GM10266 (cell line): ENCODE data around the gene KSR1.

Experiments
- DNase-seq: peaks from one replicate; pipeline ENCODE4 v3.0.0; 2012; ENCODE audit errors: extremely low spot score
- TF ChIP-seq, protein P1 (sequence below): IDR thresholded peaks from 2 replicates; pipeline ENCODE4 v1.5.1; 2012; ENCODE audit warnings: mild to moderate bottlenecking, low read depth; ENCODE audit not compliant: control insufficient read depth, insufficient read depth; ENCODE audit errors: missing control alignments

The KSR1 gene

DNA sequence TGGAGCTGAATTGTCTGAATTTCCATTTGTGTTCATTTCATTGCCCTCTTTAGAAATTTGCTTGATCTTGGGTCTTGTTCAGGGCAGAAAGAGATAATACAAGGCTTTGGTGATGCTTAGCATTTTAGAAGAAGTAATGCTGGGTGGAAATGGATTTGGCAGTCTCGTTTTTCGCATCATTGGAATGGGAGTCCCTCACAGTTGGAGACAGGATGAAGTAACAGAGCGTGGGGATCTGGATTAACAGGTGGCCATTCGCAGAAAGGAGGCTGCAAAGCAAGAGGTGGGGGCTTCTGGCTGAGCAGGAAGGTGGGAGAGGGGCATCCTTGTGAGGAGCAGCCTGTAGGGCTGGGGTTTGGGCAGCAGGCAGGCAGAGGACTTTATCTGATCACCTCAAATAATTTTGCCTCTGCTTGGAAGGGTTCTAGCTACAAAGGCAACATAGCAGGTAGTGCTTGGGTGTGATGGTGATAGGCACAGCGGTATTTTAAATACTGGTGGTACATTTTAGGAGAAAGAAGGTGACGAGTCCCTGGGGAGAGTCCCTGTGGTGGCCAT lies 17.0 kb downstream of the KSR1 start:
- DNase-seq, result no peak
- TF ChIP-seq, protein P1, sequence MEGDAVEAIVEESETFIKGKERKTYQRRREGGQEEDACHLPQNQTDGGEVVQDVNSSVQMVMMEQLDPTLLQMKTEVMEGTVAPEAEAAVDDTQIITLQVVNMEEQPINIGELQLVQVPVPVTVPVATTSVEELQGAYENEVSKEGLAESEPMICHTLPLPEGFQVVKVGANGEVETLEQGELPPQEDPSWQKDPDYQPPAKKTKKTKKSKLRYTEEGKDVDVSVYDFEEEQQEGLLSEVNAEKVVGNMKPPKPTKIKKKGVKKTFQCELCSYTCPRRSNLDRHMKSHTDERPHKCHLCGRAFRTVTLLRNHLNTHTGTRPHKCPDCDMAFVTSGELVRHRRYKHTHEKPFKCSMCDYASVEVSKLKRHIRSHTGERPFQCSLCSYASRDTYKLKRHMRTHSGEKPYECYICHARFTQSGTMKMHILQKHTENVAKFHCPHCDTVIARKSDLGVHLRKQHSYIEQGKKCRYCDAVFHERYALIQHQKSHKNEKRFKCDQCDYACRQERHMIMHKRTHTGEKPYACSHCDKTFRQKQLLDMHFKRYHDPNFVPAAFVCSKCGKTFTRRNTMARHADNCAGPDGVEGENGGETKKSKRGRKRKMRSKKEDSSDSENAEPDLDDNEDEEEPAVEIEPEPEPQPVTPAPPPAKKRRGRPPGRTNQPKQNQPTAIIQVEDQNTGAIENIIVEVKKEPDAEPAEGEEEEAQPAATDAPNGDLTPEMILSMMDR, result no peak

DNA sequence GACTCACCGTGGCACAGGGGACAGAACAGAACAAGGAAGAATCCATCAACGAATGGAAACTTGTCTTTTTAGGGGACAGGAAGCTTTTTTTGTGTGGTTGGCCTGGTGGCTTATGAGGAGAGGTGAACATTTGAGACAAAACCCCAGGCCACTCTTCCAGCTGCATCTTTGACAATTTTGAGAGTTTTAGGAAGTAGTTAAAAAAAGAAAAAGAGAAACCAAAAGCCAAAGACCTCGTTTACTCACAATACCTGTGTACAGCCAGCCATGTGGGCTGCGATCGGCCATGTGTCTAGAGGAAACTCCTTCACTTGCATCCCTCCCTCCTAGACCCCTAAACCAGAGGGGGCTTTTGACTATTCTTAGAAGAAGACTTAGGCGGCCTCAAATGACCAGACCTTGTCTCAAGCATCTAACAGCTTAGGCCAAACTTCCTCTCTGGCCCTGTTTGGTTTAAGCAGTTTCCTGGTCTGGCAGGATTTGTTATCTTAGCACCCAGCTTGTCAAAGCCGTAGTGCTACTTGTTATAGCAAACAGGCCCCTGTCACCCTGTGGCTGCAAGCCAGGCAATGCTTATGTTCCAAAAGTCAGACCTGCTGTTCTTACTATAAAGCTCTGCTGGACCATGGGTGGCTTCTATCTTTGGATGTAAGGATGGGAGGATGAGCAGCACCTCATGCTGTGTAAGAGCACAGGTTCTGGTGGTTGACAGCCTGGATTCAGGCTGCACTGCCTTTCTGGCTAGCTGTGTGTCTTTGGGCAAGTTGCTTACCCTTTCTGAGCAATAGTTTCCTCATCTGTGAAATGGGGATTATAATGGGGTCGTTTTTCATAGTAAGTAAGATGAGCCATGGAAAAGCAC lies 17.7 kb downstream of the KSR1 start:
- DNase-seq, result no peak
- TF ChIP-seq, protein P1, result no peak

DNA sequence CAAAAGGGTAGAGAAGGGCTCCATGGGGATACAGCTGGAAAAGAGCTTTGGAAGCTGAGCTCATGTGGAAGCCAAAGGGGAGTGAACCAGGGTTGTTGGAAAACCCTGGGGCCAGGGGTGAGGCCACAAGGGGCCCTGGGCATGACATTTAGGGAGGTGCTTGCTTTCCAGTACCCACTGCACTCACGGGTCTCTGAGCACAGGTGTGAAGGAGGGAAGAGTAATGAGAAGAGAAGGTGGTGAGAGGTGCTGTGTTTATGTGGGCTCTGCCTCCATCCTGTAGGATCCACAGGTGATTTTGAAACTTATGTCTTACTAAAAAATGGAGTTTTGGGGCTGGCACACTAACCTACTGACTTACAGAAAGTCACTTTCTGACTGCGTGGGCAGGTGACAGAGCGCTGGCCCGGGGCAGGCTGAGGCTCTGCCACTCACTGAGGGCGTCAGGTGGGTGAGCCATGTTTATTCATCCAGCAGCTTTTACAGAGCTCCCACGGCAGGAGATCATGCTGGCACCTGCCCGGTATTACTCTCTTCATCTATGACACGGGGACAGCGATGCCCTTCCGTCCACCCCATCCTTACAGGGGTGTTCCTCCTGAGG lies 18.9 kb downstream of the KSR1 start:
- TF ChIP-seq, protein P1, result no peak
- no peak for DNase-seq

DNA sequence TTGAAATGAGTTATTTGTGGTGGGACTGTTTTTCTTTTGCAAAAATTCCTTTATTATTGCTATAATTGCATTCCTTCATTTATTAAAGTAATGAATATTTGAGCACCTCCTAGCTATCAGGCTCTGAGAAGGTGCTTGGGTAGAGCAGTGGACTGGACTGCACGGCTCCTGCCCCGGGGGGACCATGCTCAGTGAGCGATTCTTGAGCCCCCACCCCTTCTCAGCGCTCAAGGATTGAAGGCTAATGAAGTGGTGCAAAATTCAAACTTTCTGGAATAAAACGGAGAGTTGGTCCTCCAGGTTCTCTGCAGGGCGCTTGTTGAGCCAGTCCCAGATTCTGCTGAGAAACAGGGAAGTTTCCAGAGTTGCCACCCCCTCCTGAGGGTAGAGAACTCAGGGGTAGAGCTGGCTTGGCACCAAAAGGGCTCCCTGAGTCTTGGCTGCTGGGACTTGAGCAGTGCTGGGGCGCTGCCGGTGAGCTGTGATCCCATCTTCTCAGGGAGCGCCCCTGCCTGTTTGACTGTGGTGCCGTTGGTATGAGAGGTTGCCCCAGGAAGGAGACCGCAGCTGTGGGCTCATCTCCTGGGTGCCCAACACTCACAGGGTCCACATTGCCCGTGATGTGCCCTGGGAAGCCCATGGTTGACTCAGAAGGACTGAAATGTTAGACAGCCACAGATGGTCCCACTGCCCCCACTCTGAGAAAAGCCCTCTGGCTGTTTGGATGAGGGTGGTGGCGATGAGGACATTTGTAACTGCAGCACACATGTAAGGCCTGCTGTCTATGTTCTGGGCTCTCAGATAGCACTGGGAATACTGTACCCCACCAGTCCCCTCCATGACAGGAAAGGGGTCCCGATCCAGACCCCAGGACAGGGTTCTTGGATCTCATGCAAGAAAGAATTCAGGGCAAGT lies 20.0 kb downstream of the KSR1 start:
- DNase-seq, result no peak
- TF ChIP-seq, protein P1, result no peak

DNA sequence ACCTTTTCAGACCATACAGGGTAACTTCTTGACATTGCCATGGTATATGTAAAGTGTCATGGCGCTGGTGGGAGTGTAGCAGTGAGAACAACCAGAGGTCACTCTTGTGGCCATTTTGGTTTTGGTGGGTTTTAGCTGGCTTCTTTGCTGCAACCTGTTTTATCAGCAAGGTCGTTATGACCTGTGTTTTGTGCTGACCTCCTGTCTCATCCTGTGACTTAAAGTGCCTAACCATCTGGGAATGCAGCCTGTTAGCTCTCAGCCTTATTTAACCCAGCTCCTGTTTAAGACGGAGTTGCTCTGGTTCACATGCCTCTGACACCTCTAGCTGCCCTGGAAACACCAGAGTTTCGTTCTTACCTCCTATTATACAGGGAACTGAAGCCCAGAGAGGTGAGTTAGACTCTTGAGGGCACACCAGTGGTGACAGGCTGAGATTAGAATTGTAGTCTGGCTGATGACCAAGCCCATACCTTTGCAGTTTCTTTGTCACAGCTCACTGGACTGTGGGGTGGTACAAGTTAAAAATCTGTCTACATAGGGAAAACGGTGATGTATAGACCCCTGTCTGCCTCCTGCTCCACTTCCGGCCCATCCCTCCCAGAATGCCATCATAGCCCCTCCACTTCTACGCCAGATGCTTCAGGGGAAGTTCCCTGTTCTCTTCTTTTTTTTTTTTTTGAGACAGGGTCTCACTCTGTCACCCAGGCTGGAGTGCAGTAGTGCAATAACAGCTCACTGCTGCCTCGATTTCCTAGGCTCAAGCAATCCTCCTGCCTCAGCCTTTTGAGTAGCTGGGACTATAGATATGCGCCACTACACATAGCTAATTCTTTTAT lies 21.0 kb downstream of the KSR1 start:
- TF ChIP-seq, protein P1, result no peak

DNA sequence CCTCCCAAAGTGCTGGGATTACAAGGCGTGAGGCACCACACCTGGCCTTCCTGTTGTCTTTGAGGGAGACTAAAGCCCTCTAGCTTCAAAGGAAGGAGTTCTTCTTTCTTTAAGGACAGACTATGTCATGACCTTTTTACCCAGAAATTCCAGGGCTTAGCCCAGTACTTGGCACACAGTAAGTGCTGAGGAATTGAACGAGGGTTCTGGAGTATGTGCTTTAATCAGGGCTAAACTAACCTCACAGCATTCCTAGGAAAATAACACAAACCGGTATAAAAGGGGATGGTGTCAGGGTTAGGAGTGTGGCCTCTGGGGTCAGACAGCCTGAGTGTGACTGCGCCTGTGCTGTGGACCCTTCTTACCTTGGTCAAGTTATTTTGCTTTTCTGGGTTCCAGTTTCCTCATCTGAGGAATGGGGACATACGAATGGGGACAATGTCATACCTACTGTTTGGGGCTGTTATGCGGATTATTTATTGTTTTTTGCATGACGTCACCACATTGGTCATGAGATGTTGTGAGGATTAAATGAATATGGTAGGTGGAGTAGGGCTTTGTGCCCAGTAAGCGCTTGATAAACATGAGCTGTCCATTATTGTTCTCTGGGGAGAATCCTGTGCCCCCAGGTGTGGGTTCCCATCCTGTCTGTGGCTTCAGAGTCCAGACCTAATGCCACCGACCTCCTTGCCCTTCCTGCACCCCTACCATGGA lies 21.9 kb downstream of the KSR1 start:
- TF ChIP-seq, protein P1, result no peak
- no peak for DNase-seq

More for the DNA sequence above, 21.0 kb downstream of the KSR1 start:
- DNase-seq, result no peak
